ENCODE results near the gene LIG1.

DNA sequence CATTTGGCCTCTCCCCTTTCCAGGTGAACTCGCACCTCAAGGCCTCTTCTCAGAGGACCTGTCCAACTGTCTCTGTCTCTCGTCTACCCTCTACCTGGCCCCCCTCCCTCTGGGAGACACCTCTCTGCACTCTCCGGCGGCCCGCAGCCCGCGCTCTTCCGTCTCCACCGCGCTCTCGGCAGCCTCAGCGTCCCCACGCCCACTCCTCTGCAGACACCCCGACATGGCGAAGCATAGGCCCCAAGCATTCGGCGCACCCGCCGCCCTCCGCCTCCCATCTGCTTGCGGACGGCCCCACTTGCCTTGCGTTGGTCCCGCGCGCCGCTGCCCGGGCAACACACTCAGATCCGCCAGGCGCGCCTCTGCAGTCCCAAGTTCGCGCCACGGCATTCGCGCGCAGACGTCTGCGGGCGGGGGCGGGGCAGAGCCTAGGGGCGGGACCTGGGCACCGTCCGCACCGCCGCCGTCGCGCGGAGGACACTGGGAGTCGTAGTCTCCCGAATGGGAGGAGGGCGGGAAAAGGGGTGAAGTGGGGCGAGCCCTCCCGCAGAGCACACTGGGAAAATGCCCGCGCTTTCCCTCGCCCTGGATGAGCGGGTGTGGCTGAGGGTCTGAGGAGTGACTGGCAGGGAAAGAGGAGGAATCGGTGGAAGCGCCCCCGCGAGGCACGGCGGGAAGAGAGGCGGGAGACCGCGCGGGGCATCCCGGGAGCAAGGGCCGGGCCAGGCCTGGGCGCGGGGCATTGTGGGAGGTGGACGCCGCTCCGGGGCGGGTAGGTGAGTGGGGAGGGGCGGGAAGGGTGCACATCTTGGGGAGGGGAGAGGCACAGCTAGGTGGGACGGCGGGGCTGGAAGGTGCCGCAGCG lies at the start of gene LIG1, which contains the start of gene ZSWIM9:
- TF ChIP-seq, protein P1, sequence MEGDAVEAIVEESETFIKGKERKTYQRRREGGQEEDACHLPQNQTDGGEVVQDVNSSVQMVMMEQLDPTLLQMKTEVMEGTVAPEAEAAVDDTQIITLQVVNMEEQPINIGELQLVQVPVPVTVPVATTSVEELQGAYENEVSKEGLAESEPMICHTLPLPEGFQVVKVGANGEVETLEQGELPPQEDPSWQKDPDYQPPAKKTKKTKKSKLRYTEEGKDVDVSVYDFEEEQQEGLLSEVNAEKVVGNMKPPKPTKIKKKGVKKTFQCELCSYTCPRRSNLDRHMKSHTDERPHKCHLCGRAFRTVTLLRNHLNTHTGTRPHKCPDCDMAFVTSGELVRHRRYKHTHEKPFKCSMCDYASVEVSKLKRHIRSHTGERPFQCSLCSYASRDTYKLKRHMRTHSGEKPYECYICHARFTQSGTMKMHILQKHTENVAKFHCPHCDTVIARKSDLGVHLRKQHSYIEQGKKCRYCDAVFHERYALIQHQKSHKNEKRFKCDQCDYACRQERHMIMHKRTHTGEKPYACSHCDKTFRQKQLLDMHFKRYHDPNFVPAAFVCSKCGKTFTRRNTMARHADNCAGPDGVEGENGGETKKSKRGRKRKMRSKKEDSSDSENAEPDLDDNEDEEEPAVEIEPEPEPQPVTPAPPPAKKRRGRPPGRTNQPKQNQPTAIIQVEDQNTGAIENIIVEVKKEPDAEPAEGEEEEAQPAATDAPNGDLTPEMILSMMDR (IDR thresholded peaks at IDR 0.05): no peak
- TF ChIP-seq SIN3A (IDR thresholded peaks at IDR 0.05; ENCODE audit: borderline replicate concordance, insufficient read depth, low read depth, low read length): peak; percentile 77; the same call in 1 of the 2 replicates
- no peak for TF ChIP-seq POLR2AphosphoS5 (IDR thresholded peaks at IDR 0.05; ENCODE audit: low read depth, low read length)
- TF ChIP-seq TCF7L2 (IDR thresholded peaks at IDR 0.05; ENCODE audit: low read depth, low read length): no peak
- TF ChIP-seq, protein P2, sequence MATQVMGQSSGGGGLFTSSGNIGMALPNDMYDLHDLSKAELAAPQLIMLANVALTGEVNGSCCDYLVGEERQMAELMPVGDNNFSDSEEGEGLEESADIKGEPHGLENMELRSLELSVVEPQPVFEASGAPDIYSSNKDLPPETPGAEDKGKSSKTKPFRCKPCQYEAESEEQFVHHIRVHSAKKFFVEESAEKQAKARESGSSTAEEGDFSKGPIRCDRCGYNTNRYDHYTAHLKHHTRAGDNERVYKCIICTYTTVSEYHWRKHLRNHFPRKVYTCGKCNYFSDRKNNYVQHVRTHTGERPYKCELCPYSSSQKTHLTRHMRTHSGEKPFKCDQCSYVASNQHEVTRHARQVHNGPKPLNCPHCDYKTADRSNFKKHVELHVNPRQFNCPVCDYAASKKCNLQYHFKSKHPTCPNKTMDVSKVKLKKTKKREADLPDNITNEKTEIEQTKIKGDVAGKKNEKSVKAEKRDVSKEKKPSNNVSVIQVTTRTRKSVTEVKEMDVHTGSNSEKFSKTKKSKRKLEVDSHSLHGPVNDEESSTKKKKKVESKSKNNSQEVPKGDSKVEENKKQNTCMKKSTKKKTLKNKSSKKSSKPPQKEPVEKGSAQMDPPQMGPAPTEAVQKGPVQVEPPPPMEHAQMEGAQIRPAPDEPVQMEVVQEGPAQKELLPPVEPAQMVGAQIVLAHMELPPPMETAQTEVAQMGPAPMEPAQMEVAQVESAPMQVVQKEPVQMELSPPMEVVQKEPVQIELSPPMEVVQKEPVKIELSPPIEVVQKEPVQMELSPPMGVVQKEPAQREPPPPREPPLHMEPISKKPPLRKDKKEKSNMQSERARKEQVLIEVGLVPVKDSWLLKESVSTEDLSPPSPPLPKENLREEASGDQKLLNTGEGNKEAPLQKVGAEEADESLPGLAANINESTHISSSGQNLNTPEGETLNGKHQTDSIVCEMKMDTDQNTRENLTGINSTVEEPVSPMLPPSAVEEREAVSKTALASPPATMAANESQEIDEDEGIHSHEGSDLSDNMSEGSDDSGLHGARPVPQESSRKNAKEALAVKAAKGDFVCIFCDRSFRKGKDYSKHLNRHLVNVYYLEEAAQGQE (IDR thresholded peaks at IDR 0.05; ENCODE audit: insufficient read depth in 1 of 2, low read depth in 2 of 2, low read length in 1 of 2): 0 out of 4 replicates have a peak, but pooled peaks of 1 of the 2 experiments have one; percentile 13

All from Panc1 (cell line).